Adrenal gland (tissue), 5 donors: ENCODE measurements around the gene CDRT15.

Experiments
- POLR2A ChIP-seq, 2 donors: fragments of 450-650 bp; IDR thresholded peaks; one replicate each; pipeline ENCODE4 v1.6.1; 2017; ENCODE audit warnings: antibody characterized with exemption in 2 of 2, mild to moderate bottlenecking in 2 of 2, moderate library complexity in 1 of 2
- TF ChIP-seq, protein P1 (sequence below), 6 experiments: fragments of 450-650 bp in 4 of 6; fragments of 200-600 bp in 2 of 6; sonication (generic) in 1 of 6; IDR thresholded peaks; 1 replicate in 5 of 6; 2 replicates in 1 of 6; pipeline versions ENCODE4 v1.5.1 to v1.8.0; 2016 to 2021; ENCODE audit warnings: antibody characterized with exemption in 6 of 6, mild to moderate bottlenecking in 2 of 6, moderate library complexity in 1 of 6
- donor health status: DM: no; HTN: no; CAD: no.

DNA sequence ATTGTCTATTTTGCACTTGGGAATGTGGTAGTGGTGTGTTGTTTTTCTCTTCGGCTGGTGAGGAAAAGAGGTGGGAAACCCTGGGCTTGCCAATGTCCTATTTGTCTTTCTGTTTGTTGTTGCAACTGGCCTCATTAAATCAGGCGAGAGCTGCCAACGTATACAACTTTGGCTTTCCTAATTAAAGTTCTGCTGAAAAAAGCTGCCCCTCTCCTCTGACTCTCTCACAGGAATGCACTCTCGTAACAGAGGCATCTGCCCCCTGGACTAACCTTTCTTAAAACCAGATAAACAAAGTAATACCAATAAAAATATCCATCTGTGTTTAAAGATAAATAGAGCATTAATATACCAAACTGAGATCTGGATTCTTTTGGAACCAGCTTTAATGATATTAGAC lies 7.8 kb downstream of the CDRT15 start:
- TF ChIP-seq, protein P1, sequence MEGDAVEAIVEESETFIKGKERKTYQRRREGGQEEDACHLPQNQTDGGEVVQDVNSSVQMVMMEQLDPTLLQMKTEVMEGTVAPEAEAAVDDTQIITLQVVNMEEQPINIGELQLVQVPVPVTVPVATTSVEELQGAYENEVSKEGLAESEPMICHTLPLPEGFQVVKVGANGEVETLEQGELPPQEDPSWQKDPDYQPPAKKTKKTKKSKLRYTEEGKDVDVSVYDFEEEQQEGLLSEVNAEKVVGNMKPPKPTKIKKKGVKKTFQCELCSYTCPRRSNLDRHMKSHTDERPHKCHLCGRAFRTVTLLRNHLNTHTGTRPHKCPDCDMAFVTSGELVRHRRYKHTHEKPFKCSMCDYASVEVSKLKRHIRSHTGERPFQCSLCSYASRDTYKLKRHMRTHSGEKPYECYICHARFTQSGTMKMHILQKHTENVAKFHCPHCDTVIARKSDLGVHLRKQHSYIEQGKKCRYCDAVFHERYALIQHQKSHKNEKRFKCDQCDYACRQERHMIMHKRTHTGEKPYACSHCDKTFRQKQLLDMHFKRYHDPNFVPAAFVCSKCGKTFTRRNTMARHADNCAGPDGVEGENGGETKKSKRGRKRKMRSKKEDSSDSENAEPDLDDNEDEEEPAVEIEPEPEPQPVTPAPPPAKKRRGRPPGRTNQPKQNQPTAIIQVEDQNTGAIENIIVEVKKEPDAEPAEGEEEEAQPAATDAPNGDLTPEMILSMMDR (IDR thresholded peaks at IDR 0.05) = no peak
- TF ChIP-seq POLR2A (IDR thresholded peaks at IDR 0.05) = no peak
